Right kidney (tissue), 1 donor: ENCODE results near the gene CHID1.

ENCODE experiments used
- DNase-seq: peaks from one replicate; pipeline ENCODE4 v3.0.0-alpha.2; 2016

The CHID1 gene

DNA sequence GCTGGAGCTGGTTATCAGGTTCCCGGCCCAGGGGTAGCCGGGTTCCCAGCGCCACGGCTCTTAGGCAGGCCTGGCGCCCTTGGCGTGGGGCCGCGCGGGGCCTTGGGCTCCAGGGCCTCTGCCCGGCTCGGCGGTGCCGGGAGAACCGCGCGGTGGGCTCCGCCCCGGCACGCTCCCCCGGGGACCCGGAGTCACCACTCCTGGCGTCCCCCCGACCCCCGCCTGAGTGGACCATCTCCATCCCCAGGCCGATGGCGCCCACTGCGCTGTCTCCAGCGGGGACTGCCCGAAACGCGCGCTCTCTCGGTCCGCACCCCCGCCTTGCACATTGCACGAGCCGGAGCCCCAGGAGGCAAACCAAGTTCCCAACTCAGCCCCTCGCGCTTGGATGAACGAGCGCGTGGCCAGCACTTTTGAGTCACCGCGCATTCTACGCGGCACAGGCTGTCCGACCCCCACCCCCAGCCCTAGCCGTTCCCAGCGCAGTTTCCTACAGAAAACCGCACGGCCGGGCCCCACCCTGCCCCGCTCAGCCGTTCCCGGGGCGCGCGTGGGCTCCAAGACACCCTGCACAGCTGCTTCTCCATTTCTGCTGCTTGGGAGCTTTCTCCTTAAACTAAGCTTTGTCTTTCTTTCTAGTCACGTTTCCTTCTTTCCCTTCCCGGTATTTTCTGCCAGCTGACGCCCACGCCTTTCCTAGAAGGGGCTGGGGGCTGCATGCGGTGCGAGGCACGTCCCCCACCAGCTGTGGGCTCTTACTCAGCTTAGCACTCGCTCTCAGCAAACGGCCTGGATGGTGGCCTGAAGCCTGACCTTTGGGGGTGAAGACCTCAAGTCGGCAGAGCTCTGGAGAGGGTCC lies 650 bp upstream of the CHID1 start:
- peak; percentile 84 for DNase-seq

DNA sequence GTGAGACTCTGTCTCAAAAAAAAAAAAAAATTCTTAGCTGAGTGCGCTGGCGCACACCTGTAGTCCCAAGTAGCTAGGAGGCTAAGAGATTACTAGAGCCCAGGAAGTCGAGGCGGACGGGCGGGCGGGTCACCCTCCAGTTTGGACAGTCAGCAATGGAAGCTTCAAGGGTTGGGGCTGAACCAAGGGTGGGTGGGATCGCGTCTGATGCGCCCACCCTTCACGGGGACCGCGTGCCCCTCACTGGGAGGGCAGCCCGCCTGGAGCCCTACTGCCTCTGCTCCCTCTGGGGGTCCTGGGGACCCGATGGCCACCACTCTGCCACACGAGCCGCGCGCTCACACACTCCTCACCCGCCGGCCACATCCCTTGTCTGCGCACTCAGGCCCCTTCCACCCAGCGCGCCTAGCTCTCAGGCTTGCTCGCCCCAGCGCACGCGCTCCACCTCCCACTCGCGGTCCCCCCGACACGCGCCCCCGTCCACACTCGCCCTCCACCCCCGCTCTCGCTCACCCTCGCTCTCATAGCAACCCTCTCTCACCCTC lies 494 bp downstream of the CHID1 start:
- DNase-seq = no peak

DNA sequence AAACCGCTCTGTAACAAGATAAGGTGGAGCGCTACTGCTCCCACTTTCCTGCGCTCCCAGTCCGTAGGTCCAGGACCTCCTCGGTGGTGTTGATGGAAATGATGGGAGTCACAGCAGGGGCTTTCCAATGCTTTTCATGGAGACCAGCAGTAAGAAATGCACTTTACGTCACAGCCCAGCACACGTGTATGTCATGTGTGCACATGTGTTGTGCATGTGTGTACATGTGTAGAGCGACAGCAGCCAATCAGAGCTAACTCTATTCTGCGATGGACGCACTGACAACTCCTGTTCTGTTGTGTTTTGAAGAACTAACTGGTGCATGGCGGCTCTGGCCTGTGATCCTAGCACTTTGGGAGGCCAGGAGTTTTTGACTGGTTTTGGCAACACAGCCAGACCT lies 1.2 kb downstream of the CHID1 start:
- no peak for DNase-seq

DNA sequence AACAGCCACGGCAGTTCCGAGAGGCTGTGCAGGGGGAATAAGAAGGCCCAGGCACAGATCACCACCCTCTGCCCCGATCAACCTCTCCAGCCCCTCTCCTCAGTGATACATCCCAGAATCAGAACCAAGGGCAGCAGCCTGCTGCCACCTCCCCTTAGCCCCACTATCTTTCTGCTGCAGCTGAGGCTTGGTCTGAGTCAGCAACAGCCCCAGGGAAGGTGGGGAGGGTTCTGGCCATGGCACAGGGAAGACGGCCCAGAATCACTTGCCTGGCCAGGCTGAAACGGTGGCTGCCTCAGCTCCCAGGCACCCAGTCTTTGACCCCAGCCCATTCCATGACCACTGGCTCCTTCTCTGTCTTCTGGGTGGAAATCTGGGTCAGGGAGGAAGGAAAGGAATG lies 2.3 kb downstream of the CHID1 start:
- DNase-seq = no peak

DNA sequence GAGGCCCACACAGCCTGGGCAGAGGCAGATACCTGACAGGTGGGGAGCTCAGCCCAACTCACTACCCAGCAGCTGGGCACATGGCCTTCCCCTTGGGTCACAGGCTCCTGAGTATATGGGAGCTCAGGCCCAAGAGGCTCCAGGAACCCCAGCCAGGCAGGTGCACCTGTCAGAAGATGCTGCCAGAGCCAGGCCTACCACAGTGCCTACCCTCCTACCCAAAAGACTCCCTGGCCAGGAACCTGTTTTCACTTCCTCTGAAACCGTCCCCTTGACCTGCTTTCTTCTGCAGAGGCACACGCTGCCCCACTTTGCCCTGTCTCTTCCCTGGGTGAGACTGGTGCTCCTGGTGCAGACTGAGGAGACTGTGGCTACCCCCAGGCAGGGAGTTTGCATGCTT lies 2.9 kb downstream of the CHID1 start:
- DNase-seq = no peak

DNA sequence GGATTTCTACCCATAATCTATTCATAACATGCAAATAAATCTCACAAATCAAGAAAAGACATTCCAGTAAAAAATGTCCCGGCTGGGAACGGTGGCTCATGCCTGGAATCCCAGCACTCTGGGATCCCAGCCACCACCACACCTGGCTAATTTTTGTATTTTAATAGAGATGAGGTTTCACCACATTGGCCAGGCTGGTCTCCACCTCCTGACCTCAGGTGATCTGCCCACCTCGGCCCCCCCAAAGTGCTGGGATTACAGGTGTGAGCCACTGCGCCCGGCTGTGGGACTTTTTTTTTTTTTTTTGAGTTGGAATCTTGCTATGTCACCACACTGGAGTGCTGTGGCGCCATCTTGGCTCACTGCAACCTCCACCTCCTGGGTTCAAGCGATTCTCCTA lies 4.7 kb downstream of the CHID1 start:
- no peak for DNase-seq

DNA sequence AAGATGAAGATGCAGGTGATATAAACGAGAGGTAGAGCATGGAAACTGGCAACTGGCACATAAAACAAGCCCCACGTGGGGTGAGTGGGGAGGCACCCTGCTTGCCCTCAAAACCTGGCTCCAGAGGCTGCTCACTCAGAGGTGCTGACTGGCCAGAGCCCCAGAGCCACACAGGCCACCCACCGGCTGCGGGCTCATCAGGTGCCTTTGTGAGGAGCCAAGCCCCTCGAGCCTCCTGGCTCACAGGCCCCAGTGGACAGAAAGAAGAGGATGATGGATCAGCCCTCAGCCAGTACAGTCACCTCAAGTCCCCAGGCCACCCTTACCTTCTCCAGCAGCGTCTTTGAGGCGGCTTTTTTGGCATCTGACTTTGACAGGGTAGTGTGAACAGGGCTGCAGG lies 6.2 kb downstream of the CHID1 start:
- DNase-seq = no peak

DNA sequence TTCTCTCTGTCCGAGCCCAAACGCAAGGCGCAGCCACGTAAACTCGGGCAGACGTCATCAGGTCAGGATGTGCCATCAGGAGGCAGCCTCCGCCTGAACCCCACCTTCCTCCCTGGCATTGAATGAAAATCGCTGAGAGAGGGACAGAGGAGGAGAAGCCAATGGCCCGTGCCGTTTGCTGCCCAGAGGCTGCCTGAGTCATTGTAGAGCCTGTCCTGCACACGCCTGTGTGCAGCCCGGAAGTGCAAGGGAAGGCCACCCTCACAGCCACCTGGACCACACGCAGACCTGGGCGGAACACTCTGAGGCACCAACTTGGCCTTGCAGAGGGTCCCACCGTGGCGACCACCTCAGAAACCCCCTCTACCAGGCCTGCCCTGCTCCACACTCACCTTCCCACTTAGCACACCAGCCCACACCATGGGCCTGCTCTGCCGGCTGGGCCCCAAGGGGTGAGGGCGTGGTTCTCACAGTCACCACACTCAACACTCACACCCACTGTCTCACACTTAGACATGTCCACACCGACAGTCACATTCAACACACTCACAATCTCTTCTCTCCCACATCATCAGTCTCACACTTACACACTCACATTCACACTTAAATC lies 9.1 kb downstream of the CHID1 start:
- DNase-seq = no peak

DNA sequence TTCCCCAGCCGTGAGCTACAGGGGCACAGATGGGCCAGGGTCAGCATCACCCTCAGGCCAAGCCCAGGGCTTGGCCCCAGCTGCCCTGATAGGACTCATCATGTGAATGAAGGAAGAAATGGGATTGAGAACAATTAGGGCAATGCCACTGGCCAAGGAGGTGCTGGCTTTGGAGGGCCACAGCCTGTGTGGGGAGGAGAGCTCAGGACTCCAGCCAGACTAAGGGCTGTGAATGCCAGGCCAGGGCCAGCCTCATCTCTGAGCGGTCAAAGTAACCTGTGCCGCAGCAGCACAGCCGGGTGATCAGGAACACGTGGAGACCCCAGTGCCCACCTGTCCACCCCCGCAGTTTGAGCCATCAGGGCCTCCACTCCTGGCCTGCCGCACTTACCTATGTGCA lies 10.1 kb downstream of the CHID1 start:
- no peak for DNase-seq

DNA sequence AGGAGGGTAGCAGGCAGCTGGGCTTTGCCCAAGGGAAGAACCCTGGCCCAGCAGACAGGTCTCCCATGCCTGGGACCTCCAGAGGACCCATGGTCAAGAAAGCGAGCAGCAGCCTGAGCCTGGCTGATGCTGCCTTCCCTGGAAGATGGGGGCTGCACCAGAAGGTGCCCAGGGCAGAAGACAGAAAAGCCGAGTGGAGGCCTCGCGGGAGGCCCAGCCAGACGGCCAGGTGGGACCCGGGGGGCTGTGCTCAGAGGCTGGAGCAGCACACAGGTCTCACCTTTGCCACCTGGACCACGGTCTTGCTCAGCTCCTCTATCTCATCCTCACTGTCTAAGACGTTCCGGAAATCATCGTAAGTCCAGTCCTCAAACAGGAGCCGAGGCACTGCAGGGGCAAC lies 10.9 kb downstream of the CHID1 start:
- no peak for DNase-seq

DNA sequence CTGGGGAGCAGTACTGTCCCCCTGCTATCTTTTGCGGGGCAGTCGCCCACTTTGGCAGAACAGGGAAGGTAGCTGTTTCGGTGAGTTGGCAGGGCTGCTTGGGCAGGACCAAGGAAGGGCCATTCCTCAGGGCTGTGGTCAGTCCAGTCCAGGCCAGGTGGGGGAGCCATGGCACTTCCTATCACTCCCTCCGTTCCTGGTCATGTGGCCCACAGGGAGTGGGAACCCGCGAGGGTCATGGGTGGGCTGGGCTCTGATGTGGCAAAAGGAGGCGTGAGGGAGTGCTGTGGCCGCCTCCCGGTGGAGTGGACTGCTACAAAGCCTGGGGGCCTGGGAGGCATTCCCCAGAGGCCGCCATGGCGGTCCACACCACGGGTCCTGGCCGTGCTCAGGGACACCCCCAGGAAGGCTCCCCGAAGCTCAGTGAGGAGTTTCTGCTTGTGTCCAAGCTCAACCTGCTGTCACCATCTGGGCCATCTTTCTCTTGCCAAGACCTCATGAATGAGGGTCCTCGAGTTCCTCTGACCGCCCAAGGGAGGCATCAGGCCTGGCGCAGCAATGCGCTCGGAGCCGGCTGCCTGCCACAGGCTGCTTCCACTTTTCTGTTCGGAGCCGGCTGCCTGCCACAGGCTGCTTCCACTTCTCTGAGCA lies 11.9 kb downstream of the CHID1 start:
- no peak for DNase-seq

DNA sequence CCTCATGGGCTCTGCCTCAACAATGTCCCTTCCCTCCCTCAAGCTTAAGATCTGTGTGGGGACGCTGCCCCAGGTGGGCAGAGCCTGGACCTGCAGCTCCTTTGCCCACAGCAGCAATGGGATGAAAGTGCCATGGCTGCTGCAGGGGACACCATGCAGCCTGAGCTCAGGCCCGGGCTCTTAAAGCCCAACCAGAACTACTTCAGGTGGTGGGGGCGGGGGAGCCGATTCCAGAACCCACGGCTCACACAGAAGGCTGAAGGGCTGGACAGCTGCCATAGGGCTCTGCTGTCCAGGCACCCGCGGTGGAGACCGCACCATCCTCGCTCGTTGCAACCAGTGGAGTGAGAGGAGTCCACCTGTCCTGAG lies 12.5 kb downstream of the CHID1 start:
- DNase-seq = peak; percentile 42

DNA sequence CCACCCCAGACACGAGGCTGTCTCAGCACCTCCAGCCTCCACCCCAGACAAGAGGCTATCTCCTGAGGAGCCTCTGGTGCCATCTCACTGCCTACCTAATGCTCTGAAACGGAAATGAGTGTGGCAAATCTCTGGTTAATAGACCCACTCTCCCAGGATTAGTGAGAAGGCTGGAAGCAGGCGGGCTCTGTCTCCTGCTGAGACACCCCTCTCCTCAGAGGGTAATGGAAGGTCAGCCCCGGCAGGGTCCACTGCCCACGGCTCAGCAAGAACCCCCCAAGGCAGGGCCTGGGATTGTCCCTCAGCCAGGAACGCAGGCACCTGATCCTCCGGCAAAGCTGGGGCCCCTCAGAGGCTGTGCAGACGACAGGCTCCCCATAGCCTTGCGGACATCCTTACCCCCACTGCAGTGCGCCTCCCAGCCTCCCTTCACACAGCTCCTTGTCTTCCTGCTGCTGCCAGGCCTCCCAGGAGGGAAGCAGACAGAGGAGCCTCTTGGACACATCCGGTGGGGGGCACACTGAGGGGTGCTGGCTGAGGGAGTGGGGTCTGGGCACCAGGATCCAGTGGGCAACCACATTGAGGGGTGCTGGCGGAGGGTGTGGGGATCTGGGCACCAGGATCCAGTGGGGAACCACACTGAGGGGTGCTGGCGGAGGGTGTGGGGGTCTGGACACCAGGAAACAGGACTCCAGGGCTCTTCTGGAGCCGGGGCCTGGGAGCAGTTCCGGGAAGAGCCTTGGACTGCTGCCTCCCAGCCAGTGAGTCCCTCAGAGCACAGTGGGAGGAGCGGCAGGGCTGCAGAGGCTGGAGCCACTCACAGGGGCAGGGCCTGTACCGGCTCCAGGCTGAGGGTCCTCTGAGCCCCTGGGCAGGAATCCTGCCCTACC lies 13.1 kb downstream of the CHID1 start:
- DNase-seq = no peak

DNA sequence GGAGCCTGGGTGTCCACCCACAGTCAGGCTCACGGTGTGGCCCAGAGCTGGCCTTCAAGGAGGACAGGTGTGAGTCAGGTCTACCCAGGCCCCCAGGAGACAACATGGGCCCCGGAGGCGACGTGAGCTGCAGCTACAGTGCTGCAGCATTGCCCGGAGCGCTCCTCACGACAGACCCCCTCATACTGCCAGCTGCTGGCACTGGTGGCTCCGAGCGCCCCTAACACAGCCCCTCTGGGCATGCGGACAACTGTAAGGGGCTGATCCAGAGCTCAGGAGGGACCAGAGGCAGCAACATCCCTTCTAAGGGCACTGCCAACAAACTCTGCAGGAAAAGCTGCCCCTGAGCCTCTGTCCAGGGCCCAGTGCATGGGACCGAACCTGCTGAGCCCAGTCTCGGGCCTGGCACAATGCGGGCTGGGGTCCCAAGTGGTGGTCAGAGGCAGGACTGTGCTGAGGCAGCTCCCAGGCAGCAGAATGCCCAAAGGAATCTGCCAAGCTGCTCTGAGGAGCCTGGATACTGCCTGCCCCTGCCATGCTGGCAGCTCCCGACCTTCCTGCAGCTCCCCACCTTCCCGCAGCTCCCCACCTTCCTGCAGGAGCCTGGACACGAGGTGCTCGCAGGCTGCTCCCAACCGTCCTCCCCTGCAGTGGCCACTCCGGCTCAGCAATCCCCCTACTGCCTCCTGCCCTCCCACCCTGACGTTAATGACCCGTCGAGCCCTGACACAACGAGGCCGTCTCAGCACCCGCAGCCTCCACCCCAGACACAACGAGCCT lies 15.1 kb downstream of the CHID1 start:
- DNase-seq = no peak

DNA sequence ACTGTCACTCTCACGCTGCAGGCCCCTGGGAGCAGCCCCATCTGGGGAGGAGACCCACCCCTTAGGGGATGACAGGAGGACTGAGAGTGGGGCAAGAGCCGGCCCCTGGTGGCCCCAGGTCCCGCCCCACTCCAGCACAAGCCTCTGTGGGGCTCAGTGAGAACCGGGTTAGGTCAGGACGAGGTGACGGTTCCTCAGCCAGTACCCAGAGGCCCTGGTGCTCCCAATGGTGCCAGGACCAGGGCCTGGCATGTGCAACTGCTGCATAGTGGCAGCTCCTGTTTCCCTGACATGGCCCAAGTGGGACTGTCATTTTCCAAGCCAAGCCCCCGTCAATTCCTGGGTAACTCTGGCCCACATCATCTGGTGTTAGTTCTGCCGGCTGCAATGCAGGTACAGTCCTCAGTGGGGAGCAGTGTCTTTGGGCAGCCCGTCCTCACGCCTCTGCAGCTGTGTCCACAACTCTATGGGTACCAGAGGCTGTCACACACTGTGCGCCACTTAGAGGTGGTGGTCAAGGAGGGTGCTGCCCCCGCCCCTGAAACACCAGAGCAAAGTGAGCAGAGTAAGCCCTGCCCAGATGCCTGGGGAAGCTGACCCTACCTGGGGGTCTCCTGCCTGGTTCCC lies 15.9 kb downstream of the CHID1 start:
- DNase-seq = no peak

DNA sequence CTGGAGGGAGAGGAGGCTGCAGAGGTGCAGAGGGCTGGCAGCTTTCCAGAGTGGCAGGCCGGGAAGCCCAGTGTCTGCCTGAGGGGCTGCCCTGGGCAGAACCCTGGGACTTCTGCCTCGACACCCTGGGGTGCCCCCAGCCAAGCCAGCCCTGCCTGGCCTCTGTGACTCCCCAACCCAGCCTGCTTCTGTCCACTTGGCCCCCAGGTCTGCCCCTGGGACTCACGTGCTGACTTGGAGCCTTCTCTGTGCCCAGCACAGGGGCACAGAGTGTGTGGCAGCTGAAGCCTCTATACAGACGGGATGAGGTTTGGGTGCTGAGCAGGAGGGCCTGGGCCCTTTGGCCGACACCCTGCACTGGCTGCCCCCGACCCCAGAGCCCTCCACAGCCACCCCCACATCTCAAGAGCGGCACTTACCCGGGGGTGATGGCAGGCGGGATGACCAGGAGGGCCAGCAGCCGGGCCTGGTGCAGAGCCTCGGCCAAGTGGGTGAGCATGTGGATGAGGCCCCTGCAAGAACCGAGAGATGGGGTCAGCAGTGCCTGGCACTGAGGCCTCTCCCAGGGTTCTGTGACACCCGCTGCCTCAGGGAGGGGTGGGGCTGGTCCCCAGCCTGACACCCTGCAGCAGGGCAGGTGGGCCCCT lies 17.5 kb downstream of the CHID1 start:
- no peak for DNase-seq

DNA sequence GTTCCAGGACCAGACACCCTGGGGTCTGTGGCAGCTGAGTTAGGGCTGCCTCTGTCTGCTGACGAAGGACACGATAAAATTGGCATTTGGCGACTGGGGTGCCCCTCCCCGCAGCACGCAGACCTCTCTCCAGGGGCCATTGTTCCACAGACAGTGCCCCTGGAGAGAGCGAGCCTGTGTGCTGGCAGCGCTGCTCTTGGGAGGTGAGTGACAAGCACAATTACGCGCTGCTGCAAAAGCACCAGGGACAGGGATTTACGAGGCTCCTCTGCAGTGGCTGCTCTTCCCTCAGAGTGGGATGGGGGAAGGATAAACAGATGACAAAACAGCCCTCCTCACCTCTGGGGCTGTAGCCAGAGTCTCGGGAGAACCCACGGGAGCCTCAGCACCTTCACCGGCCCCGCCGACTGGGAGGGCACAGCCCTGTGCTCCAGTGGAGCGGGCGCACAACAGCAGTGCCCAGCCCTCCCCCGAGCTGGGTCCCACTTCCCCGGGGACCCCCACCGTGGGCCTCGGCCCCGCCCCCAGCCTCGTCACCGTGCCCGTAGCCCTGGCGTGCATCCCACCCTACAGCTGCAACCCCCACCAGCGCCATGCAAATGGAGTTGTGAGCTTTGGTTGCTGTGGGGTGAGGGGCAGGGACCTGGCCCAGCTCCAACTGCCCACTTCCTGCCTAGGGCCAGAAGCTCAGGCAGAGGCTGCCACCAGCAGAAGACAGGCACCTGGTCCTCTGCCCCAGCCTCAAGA lies 19.6 kb downstream of the CHID1 start:
- peak; percentile 38 for DNase-seq

DNA sequence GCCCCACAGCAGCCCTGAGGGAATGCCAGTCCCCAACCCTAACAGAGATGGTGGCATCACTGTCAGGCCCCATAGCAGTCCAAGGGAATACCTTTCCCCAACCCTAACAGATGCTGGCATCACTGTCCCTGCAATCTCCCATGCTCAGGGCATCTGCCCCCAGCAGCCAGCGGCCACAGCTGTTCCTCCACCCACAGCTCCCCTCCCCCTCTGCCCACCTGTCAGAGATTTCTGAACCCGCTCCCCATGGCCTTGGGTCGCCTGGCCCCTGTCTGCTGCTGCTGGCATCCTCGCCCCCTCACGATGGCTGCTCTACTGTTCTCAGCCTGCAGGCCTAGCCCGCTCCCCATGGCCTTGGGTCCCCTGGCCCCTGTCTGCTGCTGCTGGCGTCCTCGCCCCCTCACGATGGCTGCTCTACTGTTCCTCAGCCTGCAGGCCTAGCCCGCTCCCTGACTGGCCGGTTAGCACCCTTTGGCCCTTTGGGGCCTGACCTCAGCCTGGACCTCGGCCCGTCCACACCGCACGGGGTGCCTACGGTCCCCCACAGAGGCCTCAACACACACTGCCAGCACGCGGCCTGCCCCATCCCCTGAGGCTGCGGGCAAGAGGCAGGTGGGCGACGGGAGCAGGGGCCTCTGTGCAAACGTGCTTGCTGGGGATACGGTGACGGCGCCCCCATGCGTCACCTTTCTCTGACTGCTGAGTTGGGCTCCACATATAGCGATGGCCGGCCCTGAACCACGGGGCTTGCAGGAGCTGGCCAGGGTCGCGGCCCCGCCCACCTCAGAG lies 20.7 kb downstream of the CHID1 start:
- no peak for DNase-seq

DNA sequence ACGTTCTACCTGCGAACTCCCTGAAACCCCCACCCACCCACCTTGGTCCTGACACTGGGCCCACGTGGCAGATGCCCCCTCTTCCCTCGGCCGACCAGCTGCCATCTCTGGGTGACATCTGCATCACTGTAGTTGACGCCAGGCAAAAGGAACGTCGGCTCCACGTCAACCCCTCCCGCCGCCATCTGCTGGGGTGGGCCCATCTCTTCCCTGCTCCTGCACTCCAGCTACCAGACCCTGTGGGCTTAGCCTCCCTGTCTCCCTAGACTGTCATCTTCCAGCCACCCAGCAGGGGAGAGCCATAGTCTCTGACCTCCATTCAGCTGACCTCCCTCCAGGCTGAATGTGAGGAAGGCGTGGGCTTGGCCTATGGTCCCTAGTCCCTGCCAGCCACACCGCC lies 21.4 kb downstream of the CHID1 start:
- DNase-seq = no peak
